Activated CD4-positive, alpha-beta T cell treated with anti-CD3 and anti-CD28 coated beads for 24 hours (primary cell): ENCODE data around the gene CTNNA3.

Source experiments
- DNase-seq, 2 donors: peaks; one replicate each; pipeline ENCODE4 v3.0.0-alpha.2; 2020; ENCODE audit warnings: low read depth in 2 of 2

Gene CTNNA3

GRCh38 chr10:67115972-67116371 lies 580.0 kb downstream of the CTNNA3 start:
- no peak for DNase-seq

GRCh38 chr10:67114945-67115344 lies 581.0 kb downstream of the CTNNA3 start:
- DNase-seq = no peak

- DNase-seq = no peak
These were observed 583.2 kb downstream of the CTNNA3 start for GRCh38 chr10:67112765-67113164.

- no peak for DNase-seq
These were observed 585.7 kb downstream of the CTNNA3 start for GRCh38 chr10:67110286-67110685.

- no peak for DNase-seq
These were observed 588.3 kb downstream of the CTNNA3 start for GRCh38 chr10:67107670-67108069.

GRCh38 chr10:67100951-67101350 lies 595.0 kb downstream of the CTNNA3 start:
- no peak for DNase-seq

GRCh38 chr10:67098461-67098860 lies 597.5 kb downstream of the CTNNA3 start:
- DNase-seq = no peak

- no peak for DNase-seq
These were observed 600.5 kb downstream of the CTNNA3 start for GRCh38 chr10:67095531-67095930.

- no peak for DNase-seq
These were observed 608.0 kb downstream of the CTNNA3 start for GRCh38 chr10:67088036-67088435.

GRCh38 chr10:67087135-67087425 lies 608.9 kb downstream of the CTNNA3 start:
- no peak for DNase-seq

GRCh38 chr10:67086327-67087134 lies 609.5 kb downstream of the CTNNA3 start:
- no peak for DNase-seq

- no peak for DNase-seq
These were observed 616.9 kb downstream of the CTNNA3 start for GRCh38 chr10:67079126-67079525.

GRCh38 chr10:67077376-67077775 lies 618.6 kb downstream of the CTNNA3 start:
- no peak for DNase-seq

GRCh38 chr10:67076144-67076543 lies 619.9 kb downstream of the CTNNA3 start:
- DNase-seq = no peak

GRCh38 chr10:67075491-67075971 lies 620.5 kb downstream of the CTNNA3 start:
- no peak for DNase-seq

- DNase-seq = no peak
These were observed 623.3 kb downstream of the CTNNA3 start for GRCh38 chr10:67072654-67073053.

GRCh38 chr10:67050415-67050814 lies 645.6 kb downstream of the CTNNA3 start:
- no peak for DNase-seq

GRCh38 chr10:67049988-67050387 lies 646.0 kb downstream of the CTNNA3 start:
- no peak for DNase-seq

GRCh38 chr10:67046507-67046906 lies 649.5 kb downstream of the CTNNA3 start:
- DNase-seq = no peak

- DNase-seq = no peak
These were observed 650.6 kb downstream of the CTNNA3 start for GRCh38 chr10:67045404-67045803.

- no peak for DNase-seq
These were observed 653.0 kb downstream of the CTNNA3 start for GRCh38 chr10:67043041-67043440.

- DNase-seq = no peak
These were observed 659.2 kb downstream of the CTNNA3 start for GRCh38 chr10:67036808-67037207.

- no peak for DNase-seq
These were observed 662.1 kb downstream of the CTNNA3 start for GRCh38 chr10:67033878-67034277.

GRCh38 chr10:67022099-67022498 lies 673.9 kb downstream of the CTNNA3 start:
- no peak for DNase-seq
